Non-pigmented ciliary epithelial cell (primary cell): ENCODE measurements around the gene HOXA9.

Experiments used
- DNase-seq: peaks from one replicate; pipeline ENCODE4 v3.0.0-alpha.2; 2010; ENCODE audit warnings: low read depth

HOXA9 gene

GRCh38 chr7:27153526-27153925 lies 11.8 kb downstream of the HOXA9 start:
- no peak for DNase-seq

DNA sequence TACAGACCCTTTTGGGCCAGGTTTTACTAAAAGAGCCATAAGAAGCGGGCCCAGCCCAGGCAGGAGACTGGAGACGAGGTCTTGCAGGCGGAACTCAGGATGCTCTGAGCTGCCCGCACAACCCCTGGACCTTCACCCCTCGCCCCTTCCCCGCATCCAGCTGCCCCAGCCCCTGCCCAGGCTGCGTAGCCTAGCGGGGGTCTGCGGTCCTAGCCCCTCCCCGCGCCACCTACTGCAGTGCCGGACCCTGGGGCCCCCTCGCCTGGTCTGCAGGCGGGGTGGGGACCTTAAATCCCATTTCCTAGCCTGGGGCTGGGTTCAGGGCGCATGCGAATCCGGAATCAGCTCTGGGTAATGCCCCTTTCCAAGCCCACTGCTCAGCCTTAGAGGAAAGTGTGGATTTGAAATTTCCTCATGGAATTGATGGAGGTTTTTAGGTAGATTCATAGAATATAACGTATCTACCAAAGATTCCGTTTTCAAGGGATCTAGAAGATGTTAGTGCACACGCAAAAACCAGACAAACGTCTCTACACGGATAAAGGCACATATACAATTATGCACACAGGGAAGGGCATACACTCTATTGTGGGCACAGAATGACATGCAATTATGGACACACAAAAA lies 12.4 kb downstream of the HOXA9 start:
- DNase-seq, result no peak

DNA sequence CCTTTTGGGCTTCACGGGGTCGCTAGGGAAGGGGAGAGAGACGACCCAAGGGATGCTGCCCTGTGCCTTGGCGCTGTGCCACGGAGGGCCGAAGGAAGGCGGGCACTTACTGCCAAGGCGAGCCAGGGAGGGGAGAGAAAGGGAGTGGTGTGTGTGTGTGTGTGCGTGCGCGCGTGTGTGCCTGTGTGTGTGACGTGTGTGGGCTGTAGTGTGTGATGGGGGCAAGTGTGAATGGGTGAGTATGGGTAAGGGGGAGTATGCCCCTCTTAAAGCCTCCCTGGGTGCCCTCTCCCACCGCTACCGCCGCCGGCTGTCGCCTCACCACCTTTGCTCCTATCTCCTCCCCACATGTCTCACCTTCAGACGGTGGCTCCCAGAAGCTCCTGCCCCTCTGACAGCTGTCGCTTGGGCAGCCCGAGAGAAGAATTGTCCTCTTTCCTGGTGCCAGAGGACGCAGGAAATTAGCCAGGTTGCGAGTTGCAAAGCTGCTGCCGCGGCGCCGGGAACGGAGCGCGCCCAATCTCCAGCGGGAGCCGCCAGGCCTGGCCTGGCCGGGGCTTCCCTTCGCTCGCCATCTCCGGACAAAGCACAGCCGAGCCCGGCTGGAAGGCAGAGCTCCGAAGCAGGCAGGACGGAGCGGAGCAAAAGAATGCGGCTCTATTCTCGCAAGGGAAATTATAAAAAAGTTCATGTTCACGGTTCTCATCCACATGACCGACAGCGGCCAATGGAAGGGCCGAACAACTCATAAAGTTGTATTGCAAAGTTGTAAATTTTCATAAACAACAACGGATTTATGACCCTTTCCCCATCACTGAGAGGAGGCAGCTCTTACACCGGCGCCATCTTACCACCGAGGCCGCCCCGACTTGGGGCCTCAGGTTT lies 13.2 kb downstream of the HOXA9 start, which contains the start of gene HOXA3:
TSS of gene HOXA3 (minus strand) at position 653 of the 885 bp plus-strand sequence. CDS start 41,943 bp downstream, outside the sequence.
- no peak for DNase-seq

DNA sequence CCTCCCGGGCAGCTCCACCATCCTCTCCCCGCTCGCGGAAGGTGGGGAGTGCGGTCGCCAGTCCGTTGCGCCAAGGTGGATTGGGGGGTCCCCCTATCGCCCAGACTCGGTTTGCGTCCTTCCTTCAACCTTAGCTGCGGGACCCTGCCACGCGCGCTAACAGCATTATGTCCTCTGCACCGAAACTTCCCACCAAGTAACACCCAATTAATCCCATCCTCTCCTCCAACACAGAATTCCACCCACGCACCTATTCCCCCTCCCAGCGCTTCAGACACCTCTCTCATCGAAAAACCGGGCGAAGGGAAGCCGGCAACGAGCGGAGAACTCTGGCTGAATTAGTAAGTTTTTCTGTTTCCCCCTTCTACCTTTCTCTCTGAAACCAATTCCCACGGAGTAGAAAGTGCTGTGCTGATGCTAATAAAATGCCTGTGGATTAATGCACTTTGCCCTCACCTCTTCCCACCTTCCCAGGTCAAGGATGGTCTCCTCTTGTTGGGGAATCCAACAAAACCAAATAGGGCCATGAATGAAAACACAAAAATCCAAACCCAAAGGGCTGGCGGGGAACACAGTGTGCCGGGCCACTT lies 13.9 kb downstream of the HOXA9 start:
- DNase-seq, result no peak

DNA sequence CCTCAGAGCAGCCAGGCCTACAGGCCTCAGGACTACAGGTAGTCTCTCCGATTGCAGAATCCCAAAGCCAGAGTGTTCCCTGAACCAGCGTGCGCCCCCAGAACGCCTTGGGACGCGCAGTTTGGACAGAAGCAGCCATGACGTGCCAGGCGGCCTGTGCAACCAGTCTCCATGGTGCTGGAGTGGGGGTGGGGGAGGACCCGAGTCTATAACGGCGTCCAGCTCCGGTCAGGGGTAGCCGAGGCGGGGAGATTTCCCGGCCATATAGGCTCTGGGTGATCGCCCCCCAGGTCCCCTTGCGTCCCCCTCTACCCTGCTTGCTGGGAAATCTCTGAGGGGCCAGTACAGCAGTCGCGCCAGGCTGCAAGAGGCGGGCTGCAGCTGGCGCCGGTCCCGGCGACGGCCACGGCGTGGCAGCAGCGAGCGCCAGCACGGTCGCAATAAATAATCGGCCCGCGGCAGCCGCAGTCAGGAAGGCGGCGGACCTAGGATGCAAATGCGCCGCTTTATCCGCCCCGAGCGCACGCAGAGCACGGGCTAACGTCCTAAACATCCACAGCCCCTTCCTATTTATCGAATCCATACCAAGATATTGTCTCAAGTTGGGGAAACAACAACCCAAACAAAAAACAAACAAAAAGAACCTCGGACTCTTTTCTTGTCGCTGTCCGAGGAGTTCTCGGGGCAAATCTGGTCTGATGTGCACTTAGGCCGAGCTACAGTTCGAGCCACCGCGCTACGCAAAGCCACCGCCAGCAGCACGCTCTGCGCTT lies 14.6 kb downstream of the HOXA9 start:
- no peak for DNase-seq

GRCh38 chr7:27149842-27150567 lies 15.3 kb downstream of the HOXA9 start:
- no peak for DNase-seq

- DNase-seq, result no peak
These were observed 16.3 kb downstream of the HOXA9 start for GRCh38 chr7:27148756-27149641.

GRCh38 chr7:27148031-27148755 lies 17.1 kb downstream of the HOXA9 start:
- no peak for DNase-seq

DNA sequence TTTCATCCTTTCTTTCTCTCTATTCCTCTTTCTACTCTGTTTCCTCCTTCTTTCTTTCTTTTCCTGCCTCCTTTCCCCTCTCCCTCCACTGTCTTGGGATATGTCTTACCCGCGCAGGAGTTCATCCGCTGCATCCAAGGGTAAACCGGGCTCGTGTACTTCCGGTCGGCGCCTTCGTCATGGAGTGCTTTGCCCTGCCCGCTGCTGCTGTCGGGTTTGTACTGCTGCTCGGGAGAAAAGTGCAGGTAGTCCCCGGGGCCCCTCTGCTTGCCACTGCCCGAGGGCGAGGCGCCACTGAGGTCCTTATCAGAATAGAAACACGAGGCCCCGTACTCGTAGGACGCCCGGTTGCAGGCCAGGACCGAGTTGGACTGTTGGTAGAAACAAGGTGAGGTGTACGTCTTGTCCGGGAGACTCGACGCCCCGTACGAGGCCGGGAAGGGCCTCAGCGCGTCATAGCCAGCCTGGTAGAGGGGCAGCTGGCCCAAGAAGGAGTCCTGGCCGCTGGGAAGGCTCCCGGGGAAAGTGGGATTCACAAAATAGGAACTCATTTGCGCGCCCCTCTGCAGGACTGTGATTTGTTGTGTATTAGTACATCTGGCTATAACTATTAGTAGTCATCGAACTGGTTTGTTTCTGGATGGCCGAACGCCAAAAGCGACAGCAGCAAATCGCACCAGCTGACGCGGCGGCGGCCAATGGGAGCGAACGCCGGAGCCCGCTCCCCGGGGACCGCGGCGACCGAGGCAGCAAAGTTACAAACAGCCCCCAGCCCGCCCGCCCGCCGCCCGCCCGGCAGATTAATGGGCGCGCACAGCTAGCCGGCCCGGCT lies 17.9 kb downstream of the HOXA9 start, which contains the start of gene HOXA6:
TSS of gene HOXA6 (minus strand) at position 576 of the 832 bp plus-strand sequence. CDS start at position 551, 25 bp downstream.
- DNase-seq, result no peak

DNA sequence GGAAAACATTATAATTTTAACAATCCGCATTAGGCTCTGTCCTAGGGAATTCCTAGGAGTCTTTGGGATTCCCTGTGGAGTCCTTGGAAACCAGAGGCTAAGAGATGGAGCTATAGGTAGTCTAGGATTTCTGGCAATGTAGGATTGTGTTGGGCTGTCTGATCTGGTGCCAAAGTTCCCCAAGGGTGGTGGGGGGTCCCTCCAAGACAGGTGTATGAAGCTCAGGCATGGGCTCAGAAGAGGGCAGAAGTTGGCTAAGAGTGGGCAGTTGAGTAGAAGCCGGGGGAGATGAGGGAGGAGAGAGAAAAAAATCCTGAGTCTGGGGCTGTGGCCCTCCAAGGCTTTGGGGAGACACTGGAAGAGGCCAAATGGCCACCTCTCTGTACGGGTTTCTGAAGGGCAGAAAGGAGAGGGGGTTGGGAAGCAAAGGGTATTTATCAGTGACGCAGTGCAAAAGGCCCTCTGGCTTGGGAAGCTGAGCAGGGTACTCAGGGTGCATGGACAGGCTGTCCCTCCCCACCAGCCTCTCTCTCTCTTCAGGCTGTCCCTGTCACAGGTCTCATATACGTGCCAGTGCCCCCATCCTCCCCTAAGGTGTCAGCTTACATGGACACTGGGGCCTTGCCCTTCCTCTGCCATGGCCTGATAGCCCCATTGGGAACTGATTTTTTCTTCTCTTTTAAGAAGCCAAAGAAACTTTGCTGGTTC lies 18.7 kb downstream of the HOXA9 start:
- no peak for DNase-seq

DNA sequence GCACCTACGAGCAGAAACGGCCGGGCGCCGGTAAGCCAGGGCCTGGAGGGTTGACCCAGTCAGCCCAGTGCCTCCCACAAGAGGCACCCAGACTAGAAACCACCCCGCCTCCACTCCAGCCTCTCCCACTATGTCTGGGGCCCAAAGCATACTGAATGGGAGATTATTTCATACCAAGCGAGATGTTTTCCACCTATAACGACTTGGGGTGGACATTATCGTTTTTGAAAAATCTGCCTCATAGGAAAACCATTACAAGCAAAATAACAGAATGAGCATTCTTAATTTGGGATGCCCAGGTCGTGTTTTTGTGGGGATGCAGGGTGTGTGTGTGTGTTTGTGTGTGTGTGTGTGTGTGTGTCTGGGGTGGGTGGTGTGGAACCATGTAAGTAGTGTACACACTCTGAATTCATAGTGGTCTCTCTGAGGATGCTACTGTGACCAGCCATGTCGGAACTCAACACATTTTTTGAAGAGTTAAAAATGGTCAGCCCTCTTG lies 19.4 kb downstream of the HOXA9 start:
- DNase-seq, result no peak

- DNase-seq, result no peak
These were observed 20.0 kb downstream of the HOXA9 start for GRCh38 chr7:27145165-27145913.

GRCh38 chr7:27144781-27145164 lies 20.6 kb downstream of the HOXA9 start:
- no peak for DNase-seq

DNA sequence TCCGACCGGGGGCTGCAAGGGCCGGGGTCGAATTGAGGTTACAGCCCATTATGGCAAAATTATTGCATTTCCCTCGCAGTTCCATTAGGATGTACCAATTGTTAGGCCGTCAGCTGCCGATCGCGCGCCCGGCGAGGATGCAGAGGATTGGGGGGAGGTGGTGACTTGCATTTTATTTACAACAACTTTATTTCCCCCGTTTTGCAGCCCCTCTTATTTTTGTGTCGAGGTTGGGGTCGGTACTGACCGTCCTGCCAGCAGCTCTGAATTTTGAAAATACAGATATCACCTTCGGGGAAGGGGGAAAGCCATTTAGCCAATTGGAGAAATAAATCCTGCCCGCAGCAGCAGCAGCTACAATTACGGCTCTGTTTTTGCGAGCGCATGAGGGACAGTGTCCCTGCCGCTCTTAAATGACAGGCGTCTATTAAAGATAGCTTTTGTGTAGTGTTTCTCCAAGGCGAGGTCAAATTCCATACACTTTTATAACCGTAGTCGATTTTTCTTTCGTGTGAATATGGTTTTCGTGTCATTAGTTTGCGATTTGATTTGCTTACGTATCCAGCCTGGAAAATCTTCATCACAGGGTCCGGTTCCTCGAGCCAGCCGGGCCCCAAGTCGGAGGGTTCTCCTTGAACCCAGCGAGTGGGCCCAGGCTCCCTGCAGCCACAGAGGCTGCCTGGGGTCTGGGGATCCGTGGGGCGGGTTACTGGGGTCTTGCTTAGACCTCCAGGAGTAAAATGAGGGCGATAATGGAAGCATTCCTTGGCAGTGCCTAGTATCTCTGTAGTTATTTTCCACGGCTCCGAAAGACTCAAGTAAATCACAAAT lies 21.2 kb downstream of the HOXA9 start:
- no peak for DNase-seq

DNA sequence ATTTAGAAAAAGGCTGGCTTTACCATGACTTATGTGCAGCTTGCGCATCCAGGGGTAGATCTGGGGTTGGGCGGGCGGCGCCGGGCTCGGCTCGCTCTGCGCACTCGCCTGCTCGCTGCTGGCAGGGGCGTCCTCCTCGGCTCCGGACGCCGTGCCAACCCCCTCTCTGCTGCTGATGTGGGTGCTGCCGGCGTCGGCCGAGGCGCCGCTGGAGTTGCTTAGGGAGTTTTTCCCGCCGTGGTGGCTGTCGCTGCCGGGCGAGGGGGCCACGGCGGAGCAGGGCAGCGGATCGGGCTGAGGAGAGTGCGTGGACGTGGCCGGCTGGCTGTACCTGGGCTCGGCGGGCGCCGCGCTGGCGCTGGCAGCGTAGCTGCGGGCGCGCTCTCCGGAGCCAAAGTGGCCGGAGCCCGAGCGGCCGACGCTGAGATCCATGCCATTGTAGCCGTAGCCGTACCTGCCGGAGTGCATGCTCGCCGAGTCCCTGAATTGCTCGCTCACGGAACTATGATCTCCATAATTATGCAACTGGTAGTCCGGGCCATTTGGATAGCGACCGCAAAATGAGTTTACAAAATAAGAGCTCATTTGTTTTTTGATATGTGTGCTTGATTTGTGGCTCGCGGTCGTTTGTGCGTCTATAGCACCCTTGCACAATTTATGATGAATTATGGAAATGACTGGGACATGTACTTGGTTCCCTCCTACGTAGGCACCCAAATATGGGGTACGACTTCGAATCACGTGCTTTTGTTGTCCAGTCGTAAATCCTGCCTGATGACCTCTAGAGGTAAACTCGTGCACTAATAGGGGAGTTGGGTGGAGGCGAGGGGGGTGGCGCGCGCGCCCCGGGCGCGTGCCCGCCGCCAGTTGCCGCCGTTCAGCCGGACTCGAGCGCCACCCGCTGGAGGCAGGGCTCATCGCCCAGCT lies 22.1 kb downstream of the HOXA9 start, which contains the start of gene HOXA5:
TSS of gene HOXA5 (minus strand) at position 659 of the 927 bp plus-strand sequence. CDS start at position 585, 74 bp downstream.
- no peak for DNase-seq
